Large intestine (tissue), 3 donors: ENCODE results near the gene ZIC4. TPM values are rescaled to one million over a fixed set of nuclear protein-coding genes. Genes with fewer than 3 reads are reported as not detected.

Experiments
- DNase-seq, 2 donors: peaks; one replicate each; pipeline versions ENCODE4 v3.0.0 to v3.0.0-alpha.2; 2013
- H3K27ac ChIP-seq: one replicate; pipeline ENCODE4 v1.5.1; 2013; ENCODE audit warnings: low read length
- H3K27me3 ChIP-seq: 2 replicates; pipeline ENCODE4 v1.6.1; 2013; ENCODE audit warnings: low read length; ENCODE audit not compliant: control insufficient read depth, insufficient read depth
- H3K36me3 ChIP-seq: 2 replicates; pipeline ENCODE4 v1.6.1; 2013; ENCODE audit warnings: low read length; ENCODE audit not compliant: control insufficient read depth, insufficient read depth
- H3K4me1 ChIP-seq: one replicate; pipeline ENCODE4 v1.6.1; 2013; ENCODE audit warnings: low read length; ENCODE audit not compliant: control insufficient read depth, insufficient read depth
- H3K4me3 ChIP-seq: one replicate; pipeline ENCODE4 v1.5.1; 2013; ENCODE audit warnings: low read length
- H3K9me3 ChIP-seq: one replicate; pipeline ENCODE4 v1.6.1; 2013; ENCODE audit warnings: mild to moderate bottlenecking, low read depth, low read length, moderate library complexity; ENCODE audit not compliant: control insufficient read depth
- WGBS: methylation state at CpG from one replicate; pipeline ENCODE4 v1.1.5; 2013; ENCODE audit warnings: low lambda C conversion rate; ENCODE audit not compliant: insufficient coverage; 5-methylcytosine and 5-hydroxymethylcytosine counted together
- polyA plus RNA-seq: library from polyadenylated mRNA; unstranded; fragments of 120-200 nt; gene quantifications from one replicate; pipeline ENCODE4 v1.2.1, GENCODE V29; 2013

The ZIC4 gene
- polyA plus RNA-seq, 1 donor, result not detected

DNA sequence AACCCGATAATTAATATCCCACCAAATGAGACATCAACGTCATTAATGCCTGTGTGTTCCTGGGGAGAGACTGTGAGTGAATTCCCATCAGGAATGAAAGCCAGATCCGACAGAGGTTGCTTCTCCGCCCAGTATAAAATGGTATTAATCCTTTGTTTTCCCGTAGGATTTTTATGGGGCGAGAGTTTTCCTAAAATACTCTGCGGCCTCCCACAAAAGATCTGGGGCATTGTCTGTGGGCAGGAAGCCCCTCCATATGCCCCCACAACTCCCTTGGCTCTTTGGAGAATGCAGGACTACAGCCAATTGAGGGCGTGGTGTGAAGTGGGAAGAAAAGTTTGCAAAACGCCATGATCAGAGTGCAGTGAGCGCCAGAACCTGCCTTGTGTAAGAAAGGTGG, 26.7 kb downstream of the ZIC4 start:
- no peak overlapping the region for H3K4me3 ChIP-seq
- WGBS, result 0% methylated on average over 1 of the region's 10 CpGs
- no peaks in the 10 kb centered on the region for H3K36me3 ChIP-seq
- DNase-seq, result no peak
- no peaks in the 10 kb centered on the region for H3K9me3 ChIP-seq
- no peak overlapping the region for H3K27ac ChIP-seq
- no peaks in the 10 kb centered on the region for H3K4me1 ChIP-seq
- H3K27me3 ChIP-seq, result peaks cover 91% of the 10 kb centered on the region

DNA sequence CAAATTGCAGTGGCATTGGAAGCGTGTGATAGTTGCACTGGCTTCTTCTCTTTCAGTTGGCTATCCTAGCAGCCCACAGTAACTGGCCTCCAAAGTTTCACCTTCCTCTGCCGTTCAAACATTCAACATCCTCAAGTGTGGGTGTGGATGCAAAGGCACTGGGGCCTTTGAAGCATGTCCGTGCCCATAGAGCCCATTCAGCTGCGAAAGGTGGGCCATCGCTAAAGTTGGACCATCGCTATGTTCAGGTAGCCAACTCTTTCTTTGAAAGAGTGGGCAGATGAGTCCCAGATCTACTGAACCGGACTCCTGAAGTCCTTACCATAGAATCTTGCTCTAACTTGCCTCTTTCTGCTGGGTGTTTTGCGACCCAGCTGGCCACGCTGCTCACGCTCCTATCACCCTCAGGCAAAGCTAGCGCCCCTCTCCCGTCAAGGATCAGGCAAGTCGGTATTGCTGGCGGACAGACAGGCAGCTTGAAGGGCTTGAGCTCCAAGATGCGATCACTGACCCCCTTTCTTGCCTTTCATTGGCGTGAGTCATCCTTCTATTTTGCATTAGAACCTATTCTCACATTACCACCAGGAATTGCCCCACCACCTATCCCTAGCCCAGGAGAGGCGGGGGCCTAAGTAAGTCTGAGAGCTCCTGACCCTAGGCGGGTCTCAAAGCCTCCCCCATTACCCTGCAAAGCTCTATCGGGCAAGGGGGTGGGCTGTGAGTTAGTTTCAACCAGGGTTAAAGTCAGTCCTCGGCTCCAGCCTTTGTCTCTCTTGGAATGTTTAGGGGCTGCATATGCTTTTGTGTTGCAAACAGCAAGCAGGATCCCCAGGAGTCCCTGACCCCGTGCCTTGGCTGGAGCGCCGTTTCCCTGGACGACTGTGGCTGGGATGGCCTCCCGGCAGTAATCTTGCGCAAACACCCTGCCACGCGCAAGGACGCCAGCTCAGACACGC, 28.7 kb downstream of the ZIC4 start:
- 0% methylated on average over 8 of the region's 30 CpGs for WGBS
- H3K27ac ChIP-seq, result no peak overlapping the region
- no peak for DNase-seq
- no peaks in the 10 kb centered on the region for H3K9me3 ChIP-seq
- H3K36me3 ChIP-seq, result no peaks in the 10 kb centered on the region
- peaks cover 91% of the 10 kb centered on the region for H3K27me3 ChIP-seq
- H3K4me1 ChIP-seq, result no peaks in the 10 kb centered on the region
- H3K4me3 ChIP-seq, result no peak overlapping the region

DNA sequence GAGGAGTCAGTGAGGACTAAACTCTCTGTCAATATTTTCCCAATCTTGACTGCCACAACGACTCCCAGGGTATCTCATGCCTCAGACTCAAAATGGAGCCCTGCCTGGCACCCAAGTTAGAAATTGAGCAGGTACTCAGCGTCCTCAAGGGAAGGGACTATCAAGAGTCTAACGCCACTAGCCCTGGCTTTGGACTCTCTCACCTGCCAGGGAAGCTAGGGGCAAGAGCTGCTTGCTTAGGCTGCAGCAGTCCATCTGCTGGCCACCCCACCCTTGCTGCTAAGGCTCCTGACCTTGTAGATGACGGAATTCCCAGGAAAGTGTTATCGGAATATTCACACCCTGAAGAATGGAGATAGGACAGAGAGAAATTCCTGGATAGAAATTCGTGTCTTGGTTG, 33.0 kb downstream of the ZIC4 start:
- WGBS, result 0% methylated on average over 2 of the region's 6 CpGs
- Histone ChIP-seq H3K36me3 (no peaks in the 10 kb centered on the region), H3K4me3 (no peak overlapping the region), H3K4me1 (no peaks in the 10 kb centered on the region), H3K27me3 (peaks cover 94% of the 10 kb centered on the region), H3K9me3 (peaks cover 2% of the 10 kb centered on the region), H3K27ac (no peak overlapping the region)
- DNase-seq, result no peak

DNA sequence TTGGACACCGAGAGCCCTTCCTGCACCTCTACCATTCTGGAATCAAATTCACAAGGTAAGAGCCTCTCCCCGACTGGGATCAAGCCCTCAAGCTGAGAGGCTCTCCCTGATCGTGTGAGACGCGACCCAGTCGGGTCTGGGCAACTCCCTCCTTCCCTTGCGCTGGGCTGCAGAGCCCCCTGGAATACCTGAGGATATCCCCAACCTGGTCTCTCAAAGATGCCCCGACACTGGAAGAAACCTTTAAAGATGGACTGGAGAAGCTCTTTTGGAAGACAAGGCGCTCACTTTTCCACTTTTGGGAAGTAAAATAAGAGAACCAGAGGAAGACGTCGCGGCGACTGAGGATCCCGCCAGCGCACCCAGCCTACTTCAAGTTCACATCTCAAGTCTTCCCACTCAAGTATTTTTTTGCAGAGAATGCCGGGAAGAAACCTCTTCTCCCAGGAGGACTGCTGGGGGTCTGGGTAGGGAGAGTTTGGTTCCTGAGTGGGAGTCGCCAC, 33.8 kb downstream of the ZIC4 start:
- no peak overlapping the region for H3K27ac ChIP-seq
- H3K4me3 ChIP-seq, result no peak overlapping the region
- no CpG with 5 or more reads among the region's 17 CpGs for WGBS
- peaks cover 2% of the 10 kb centered on the region for H3K9me3 ChIP-seq
- DNase-seq, result no peak
- no peaks in the 10 kb centered on the region for H3K4me1 ChIP-seq
- H3K36me3 ChIP-seq, result no peaks in the 10 kb centered on the region
- peaks cover 94% of the 10 kb centered on the region for H3K27me3 ChIP-seq

DNA sequence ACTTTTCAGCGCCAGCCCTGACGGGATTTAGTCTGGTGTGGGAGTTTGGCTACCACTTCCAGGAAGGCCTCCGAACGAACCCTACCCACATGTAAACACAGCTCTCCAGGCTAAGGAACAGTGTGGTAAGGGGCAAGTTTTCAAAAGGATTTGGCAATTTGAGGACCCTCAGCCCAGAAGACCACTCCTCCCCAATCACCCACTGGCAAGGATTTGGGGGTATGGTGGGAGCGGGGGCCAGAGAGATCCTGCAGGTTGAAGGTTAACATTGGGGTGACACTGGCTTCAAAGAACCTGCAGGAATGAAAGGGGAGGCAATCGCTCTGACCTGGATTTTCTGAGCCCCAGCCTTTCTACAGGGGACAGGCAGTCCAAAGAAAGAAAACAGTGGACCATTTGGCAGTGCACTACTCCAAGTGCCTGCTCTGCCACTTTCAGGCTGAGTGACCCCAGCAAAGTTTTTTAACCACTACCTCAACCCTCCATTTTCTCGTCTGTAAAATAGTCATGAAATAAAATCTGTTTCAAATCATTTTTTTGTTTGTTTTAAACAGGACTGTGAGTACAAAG, 34.5 kb downstream of the ZIC4 start:
- Histone ChIP-seq H3K36me3 (no peaks in the 10 kb centered on the region), H3K4me1 (no peaks in the 10 kb centered on the region)
- DNase-seq, result no peak

DNA sequence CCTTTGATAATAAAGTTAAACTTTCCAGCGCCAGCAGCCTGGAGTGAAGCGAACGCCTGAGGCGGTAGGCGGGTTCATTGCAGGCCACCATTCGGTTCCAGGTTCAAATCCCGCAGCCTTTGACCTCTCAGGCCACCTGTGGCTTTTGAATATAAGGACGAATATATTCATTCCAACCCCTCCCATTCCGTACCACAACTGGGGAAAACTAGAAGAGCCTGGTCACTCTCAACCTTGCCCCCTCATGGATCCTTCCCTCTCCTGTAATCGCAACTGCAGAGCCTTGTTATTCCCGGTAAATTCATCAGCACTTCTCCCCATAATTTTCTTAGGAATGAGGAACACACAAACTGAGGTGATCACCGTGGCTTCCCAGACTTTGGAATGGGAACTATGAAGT, 35.2 kb downstream of the ZIC4 start:
- H3K36me3 ChIP-seq, result no peaks in the 10 kb centered on the region
- peaks cover 2% of the 10 kb centered on the region for H3K9me3 ChIP-seq
- no peak for DNase-seq
- no peak overlapping the region for H3K27ac ChIP-seq
- no CpG with 5 or more reads among the region's 12 CpGs for WGBS
- peaks cover 87% of the 10 kb centered on the region for H3K27me3 ChIP-seq
- H3K4me3 ChIP-seq, result no peak overlapping the region
- H3K4me1 ChIP-seq, result no peaks in the 10 kb centered on the region

More for the DNA sequence above, 34.5 kb downstream of the ZIC4 start:
- H3K4me3 ChIP-seq, result no peak overlapping the region
- peaks cover 90% of the 10 kb centered on the region for H3K27me3 ChIP-seq
- 13% methylated on average over 1 of the region's 7 CpGs for WGBS
- no peak overlapping the region for H3K27ac ChIP-seq
- peaks cover 2% of the 10 kb centered on the region for H3K9me3 ChIP-seq

DNA sequence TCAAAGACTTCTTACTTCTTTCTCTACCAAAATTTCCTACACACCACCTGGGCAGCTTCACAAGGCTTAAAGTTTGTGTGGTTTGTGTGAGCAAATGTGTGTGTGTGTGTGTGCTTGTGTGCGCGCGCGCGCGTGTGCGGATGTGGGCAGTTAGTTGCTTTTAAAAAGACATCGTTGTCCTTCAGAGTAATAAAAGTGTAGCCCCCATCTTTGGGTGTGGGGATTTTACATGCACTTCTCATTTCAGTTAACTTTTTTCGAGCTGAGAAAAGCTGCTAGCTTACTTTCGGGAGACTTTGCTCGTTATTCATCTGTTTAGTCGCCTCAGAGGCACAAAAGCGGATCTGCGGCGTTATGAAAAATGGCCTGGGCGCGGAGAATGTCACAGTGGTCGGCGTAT, 36.0 kb downstream of the ZIC4 start:
- Histone ChIP-seq H3K4me3 (no peak overlapping the region), H3K9me3 (peaks cover 2% of the 10 kb centered on the region), H3K36me3 (no peaks in the 10 kb centered on the region), H3K27ac (no peak overlapping the region), H3K4me1 (no peaks in the 10 kb centered on the region), H3K27me3 (peaks cover 87% of the 10 kb centered on the region)
- no peak for DNase-seq
- 26% methylated on average over 4 of the region's 19 CpGs for WGBS

DNA sequence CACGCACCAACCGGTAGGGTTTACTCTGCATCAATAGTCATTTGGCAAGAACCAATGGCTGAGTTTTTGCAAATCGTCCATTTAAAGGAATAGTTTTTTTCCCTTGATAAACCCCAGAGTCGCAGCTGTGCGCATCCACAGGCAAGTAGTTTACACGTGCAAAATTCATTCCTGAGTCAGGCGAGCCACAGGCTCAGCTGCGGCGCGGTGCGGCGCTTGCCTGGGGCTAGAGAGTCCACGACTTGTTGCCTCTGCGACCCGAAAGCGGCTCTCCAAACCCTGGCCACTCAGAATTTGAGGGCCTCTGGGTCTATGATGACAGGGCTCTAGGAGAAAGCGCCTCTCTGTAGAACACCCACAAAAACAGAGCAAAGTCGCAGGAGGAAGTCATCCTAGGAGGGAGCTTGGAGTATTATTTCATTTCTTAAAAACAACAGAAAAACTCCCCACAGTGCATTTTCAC, 36.7 kb downstream of the ZIC4 start:
- no peak for DNase-seq

DNA sequence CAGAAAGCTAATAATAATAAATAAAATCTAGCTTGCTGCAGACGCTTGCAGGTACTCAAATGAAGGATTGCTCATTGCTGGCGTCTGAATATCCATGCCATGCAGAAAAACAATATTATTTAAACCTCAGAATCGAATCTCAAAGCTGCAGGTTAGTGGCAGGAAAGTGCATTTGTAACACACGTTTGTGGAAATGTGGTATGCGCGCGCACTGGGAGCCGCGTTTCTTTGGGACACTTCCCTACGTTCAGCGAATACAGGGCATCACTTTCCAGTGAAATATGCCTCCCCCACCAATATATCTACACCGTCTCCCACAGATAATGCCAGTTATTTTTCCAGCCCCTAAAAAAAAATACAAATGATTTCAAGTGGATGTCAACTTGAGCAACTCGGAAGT, 37.1 kb downstream of the ZIC4 start:
- Histone ChIP-seq H3K27me3 (peaks cover 86% of the 10 kb centered on the region), H3K9me3 (peaks cover 2% of the 10 kb centered on the region), H3K36me3 (no peaks in the 10 kb centered on the region), H3K4me1 (no peaks in the 10 kb centered on the region), H3K4me3 (no peak overlapping the region), H3K27ac (no peak overlapping the region)
- no peak for DNase-seq
- no CpG with 5 or more reads among the region's 13 CpGs for WGBS

More for the DNA sequence above, 36.7 kb downstream of the ZIC4 start:
- WGBS, result no CpG with 5 or more reads among the region's 18 CpGs
- no peaks in the 10 kb centered on the region for H3K36me3 ChIP-seq
- peaks cover 86% of the 10 kb centered on the region for H3K27me3 ChIP-seq
- peaks cover 2% of the 10 kb centered on the region for H3K9me3 ChIP-seq
- H3K4me1 ChIP-seq, result no peaks in the 10 kb centered on the region
- H3K27ac ChIP-seq, result no peak overlapping the region
- no peak overlapping the region for H3K4me3 ChIP-seq

DNA sequence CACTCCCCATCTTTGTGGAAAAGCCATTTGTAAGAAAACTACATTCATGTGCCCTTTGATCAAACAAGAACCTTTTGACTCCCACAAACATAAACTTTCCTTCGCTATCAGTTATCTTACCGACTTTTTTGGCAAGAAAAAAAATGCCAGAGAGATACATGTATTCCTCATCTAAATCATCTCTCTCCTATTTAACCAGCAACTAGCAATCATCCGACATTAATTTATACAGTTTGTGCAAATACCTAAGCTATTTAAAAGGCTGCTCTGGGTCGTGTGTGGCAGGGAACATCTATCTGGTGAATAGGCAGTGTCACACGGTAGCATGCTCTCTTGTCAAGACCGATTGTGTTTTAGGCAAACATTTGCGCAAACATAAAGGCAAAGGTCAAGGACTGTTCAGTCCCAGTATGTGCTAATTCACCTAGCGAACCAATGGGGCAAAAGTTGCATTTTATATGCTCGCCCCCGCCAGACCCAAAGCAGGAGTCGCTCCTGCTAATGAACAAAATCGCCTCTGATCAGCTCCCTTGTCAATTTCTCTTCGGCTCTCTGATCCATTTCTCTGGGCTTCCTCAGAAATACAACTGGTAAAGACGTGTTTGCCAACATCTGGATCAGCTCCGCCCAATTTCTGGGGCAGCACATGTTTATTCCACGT, 37.7 kb downstream of the ZIC4 start:
- DNase-seq, result no peak
- Histone ChIP-seq H3K36me3 (no peaks in the 10 kb centered on the region), H3K4me1 (no peaks in the 10 kb centered on the region), H3K9me3 (peaks cover 2% of the 10 kb centered on the region), H3K27ac (no peak overlapping the region), H3K27me3 (peaks cover 86% of the 10 kb centered on the region), H3K4me3 (no peak overlapping the region)
- 0% methylated on average over 4 of the region's 16 CpGs for WGBS
